ENCODE data around the gene HYDIN.
"Not testable (repeated sequence)": the region's sequence is repeated elsewhere in the genome, so short reads cannot be mapped to it uniquely, and the experiment has no call there.

The HYDIN gene

DNA sequence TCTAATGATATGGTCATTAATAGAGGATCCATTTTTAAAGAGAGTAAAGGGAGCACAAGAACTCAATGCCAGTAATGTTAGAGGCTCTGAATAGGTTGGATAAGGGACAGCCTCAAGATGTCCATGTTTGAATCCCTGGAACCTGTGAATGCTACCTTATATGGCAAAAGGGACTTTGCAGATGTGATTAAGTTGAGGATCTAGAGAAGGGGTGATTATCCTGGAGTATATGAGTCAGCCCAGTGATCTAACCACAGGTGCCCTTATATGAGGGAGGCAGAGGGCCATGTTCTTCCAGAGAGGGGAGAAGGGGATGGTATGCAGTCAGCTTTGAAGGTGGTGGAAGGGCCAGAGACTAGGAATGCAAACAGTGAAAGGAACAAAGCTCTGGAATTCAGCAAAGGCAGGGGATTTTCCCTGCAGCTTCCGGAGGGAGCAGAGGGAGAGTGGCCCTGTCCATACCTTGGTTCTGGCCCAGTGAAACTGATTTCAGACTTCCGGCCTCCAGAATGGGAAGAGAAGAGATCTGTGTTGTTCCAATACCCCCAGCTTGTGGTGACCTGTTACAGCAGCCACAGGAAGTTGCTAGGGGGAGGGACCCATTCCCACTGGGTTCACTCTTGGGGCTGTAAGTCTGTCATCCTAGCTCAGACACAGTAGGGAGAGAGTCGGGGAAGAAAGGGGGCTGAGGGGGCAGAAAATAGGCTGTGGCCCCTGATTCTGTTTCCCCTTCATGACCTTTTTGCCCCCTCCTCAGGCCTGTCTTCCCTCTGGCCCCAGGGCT, 220.9 kb downstream of the HYDIN start:
- DNase-seq (ENCODE audit: low read depth in 2 of 2, low spot score in 1 of 2) = not testable (repeated sequence)

DNA sequence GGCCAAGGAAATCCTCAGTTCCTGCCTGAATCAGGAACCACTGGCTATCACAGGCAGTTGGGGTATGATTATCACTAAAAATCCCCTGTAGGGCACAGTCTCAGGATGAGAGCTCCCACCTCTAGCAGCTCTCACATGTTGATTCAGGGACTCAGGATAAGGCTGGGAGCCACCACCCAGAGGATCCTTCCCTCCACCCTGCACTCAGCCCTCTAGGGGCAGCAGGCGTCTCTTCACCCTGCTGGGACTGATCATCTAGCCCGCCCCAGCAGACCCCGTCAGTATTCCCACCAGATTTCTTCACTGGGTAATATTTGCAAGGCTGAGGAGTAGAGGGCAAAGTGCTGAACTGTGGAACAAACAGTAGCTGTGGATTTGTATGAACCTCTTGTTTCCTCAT, 224.0 kb downstream of the HYDIN start:
- not testable (repeated sequence) for DNase-seq (ENCODE audit: low read depth in 2 of 2, low spot score in 1 of 2)

DNA sequence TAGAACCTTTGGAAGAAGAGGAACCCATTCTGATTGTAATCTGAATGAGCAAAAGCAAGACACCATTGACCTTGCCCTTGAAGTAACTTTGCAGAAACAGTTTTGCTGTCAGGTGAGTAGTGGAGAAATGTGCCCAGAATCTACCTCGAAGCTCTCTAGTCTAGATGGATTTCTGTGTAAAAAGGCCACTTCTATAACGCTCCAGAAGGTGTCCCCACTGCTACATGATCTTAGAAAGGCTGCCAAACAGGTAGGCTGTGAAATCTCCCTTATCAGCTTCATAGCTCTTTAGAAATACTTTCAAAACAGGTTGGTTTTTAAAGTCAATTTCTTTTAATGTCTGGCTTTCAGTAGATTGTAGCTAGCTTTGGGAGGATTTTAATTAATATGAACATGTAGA, 230.8 kb downstream of the HYDIN start:
- not testable (repeated sequence) for DNase-seq (ENCODE audit: low read depth in 2 of 2, low spot score in 1 of 2)

DNA sequence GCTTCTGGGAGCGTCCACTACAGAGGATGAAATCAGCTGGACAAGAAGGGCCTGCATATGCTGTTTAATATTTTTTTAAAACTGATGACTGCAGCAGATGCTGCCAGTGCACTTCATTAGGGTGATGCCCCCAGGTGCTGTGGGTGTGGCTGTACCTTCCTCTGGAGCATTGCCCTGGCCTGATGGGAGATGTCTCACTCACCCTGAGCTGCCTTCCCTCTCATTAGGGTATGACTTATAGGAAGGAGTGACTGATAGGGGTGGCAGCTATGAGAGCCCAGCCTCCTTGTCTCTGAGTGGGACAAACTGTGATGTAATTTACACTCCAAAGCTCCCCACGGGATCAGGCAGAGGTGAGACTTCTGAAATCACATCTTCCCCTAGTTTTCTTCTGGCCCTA, 234.7 kb downstream of the HYDIN start:
- DNase-seq (ENCODE audit: low read depth in 2 of 2, low spot score in 1 of 2) = not testable (repeated sequence)

DNA sequence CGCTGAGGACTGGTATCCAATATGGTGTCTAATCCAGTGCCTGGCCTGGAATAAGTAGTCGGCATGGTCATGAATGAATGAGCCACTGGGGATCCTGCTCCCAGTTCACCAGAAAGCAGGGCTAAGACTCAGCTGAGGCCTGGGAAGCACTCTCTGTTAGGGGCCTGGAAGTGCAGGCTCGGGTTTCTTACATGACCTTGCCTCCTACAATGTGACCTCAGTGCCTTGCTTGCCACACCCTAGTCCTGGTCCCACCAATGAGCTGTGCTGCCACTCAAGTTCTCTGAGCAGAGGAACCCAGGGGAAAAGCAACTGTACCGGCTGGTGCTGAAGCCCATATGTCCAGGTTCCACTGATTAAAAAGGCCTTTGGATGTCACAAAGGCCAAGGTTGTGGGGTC, 238.0 kb downstream of the HYDIN start:
- DNase-seq (ENCODE audit: low read depth in 2 of 2, low spot score in 1 of 2) = not testable (repeated sequence)

DNA sequence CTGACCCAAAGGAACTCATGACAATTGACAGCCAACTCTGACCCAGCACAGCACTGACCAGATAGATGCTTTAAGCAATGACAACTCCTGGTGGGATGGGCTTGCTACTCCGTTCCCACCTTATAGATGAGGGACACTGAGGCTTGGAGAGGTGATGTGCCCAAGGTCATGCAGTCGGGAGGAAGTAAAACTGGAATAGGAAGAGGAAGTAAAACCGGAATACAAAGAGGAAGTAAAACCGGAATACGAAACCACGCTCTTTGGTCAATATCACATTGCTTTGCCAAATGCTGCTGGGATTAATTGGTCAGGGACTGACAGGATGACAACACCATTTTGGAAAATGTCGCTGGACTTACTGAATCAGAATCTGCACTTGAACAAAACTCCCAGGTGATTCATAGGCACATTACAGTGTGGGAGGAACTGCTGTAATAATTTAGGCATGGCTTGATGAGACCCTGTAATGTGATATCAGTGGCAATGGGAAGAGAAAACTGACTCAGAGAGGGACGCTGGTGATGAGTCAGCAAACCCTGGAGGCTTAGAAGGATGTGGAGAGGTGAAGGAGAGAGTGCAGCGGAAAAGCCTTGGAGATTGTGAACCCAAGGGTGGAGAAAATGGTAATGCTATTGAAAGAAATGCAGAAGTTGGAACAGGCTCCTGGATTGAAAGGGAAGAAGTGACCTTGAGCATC, 243.4 kb downstream of the HYDIN start:
- not testable (repeated sequence) for DNase-seq (ENCODE audit: low read depth in 2 of 2, low spot score in 1 of 2)

DNA sequence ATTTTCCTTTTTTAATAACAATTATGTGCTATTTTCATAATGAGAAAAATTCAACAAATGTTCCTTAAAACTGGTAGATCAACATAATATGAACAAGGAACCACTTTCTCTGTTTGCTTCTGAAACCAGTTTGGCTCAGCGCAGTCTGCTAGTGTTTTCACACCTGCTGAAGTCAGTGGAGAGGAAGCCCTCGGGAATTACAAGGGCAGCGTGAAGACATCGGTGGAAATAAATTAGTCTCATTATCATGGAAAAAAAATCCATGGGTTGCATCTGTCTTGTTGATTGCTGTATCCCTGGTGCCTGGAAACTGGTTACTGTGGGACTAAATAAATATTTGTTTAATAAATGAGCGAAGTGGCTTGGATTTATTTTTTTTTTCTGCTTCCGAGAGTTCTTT, 245.8 kb downstream of the HYDIN start:
- not testable (repeated sequence) for DNase-seq (ENCODE audit: low read depth in 2 of 2, low spot score in 1 of 2)

DNA sequence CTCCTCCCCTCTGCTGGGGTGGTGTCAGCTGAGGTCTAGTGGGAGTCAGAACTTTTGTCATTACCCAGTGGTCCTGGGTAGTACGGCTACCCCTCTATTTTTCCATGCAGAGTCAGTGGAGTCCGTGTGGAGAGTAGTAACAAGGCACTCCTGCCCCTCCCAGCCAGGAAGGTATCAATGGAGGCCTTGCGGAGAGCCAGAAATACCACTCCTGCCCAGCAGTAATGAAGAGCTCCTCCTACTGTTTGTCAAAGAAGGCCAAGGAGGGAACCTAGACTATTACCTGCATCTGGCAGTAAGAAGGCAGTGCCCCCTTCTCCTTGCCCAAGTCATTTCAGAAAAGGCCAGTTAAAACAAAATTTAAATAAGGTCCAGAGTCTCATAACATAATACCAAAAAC, 262.2 kb downstream of the HYDIN start:
- not testable (repeated sequence) for DNase-seq (ENCODE audit: low read depth in 2 of 2, low spot score in 1 of 2)

DNA sequence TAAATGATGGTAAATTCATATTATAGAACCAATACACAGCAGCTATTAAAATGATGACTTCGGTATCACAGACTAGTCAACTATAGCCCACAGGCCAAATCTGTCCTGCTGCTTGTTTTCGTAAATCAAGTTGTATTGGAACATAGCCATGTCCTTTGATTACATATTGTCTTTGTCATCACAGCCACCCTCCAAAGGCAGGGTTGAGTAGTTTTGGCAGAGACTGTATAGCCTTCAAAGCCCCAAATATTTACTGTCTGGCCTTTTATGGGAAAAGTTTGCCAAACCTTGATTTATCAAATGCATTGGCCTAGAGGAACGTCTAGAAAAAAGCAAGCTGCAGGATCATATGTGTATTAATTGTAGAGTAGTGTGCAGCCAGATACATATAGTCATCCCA, 270.4 kb downstream of the HYDIN start:
- DNase-seq (ENCODE audit: low read depth in 2 of 2, low spot score in 1 of 2) = not testable (repeated sequence)

DNA sequence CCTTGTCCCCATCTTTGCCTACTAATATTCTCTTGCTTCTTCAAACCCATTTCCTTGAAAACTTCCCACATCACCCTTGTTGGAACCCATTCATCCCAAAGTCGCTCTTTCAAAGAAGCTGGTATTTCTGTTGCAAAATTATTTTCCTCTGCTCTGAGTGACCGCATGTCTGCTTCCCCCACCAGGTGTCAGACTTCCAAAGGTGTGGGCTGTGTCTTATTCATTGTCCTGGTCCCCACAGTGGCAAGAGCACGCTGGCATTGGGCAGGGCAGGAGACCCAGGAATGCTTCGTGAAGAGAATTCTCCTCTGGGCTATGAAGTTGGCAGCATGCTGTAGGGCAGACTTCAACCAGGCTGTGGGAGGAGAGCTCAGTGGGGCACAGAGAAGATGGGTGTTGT, 275.6 kb downstream of the HYDIN start:
- DNase-seq (ENCODE audit: low read depth in 2 of 2, low spot score in 1 of 2) = not testable (repeated sequence)

DNA sequence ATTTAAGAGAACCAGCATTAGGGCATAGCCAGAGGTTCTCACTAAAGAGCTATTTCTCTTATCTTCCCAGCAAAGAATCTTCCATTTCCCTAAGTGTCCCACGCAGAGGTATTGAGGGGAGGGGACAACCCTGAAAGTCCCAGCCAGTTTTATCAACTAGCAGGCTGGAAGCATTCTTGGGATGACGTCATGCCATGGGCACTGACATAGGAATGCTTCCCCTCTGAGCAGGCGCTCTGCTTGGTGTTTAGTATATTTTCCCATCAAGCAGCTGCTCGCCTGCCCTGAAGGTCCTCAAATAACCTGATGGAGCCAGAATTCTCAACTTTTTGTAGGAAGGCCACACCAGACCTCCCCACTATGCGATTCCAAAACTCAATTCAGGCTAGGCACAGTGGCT, 276.7 kb downstream of the HYDIN start:
- DNase-seq (ENCODE audit: low read depth in 2 of 2, low spot score in 1 of 2) = not testable (repeated sequence)

DNA sequence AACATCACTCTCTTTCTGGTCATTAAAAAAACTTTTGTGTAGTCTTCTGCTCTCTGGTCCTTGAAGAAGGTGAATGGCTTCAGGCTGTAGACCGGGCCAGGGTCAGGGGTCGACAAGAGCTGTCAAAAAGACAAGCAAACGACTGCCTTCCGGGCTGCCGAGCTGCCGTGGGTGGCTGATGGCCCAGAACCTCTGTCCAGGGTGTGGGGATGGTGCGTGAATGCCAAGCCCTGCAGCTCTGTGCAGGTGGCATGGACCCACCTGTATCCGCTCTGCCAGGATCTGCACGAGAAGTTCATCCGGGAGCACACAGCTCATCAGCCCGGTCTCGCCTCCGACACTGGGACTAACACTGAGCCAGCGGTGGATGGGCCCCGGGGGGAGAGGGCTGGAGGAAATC, 287.0 kb downstream of the HYDIN start:
- not testable (repeated sequence) for DNase-seq (ENCODE audit: low read depth in 2 of 2, low spot score in 1 of 2)

DNA sequence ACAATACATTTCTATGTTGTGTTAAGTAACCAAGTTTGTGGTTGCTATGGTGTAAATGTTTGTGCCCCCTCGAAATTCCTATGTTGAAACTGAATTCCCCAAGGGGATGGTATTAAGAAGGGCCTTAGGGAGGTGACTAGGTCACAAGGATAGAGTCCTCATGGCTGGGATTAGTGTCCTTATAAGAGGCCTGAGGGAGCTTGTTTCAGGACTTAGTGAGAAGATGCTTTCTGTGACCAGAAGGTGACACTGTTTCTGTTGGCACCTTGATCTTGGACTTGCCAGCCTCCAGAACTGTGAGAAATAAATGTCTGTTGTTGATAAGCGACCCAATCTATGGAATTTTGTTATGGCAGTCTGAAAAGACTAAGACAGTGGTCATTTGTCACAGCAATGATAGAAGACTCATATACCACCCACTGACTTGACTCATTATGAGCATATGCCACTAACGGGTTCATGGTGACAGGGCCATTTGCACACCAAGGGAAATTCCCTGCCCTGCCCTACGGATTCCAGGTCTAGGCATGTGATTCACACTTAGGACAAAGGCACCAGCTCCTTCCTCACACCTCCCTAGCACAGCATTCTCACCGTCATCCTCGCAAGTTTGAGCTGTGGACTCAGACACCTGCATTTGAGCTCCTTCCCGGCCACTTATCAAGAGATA, 290.7 kb downstream of the HYDIN start:
- not testable (repeated sequence) for DNase-seq (ENCODE audit: low read depth in 2 of 2, low spot score in 1 of 2)

DNA sequence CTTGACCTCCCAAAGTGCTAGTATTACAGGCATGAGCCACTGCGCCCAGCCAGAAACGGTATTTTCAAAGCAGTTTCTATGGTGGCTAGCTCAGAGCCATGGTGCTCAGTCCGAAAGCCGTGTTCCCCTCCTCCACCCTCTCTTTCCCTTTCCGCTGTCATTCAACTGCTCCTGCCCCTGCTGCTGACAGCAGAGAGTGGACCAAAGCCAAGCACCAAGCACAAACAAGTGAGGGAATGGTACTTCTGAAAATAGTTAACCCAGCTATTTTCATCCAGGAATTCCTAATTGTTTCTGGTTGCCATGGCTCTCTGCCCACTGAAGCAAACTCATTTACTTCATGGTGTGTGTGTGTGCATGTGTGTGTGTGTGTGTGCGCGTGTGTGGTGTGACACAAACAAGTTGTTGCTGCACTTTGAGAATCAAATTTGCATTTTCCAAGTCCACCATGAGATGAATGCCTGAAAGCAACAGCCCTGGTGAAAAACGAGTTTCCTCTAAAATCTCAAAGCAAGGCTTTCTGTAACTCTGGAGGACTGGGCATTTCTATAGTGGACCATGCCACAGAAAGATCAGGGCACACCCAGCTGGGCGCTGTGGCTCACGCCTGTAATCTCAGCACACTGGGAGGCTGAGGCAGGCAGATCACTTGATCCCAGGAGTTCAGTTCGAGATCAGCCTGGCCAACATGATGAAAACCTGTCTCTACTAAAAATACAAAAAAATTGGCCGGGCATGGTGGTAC, 293.6 kb downstream of the HYDIN start:
- not testable (repeated sequence) for DNase-seq (ENCODE audit: low read depth in 2 of 2, low spot score in 1 of 2)

DNA sequence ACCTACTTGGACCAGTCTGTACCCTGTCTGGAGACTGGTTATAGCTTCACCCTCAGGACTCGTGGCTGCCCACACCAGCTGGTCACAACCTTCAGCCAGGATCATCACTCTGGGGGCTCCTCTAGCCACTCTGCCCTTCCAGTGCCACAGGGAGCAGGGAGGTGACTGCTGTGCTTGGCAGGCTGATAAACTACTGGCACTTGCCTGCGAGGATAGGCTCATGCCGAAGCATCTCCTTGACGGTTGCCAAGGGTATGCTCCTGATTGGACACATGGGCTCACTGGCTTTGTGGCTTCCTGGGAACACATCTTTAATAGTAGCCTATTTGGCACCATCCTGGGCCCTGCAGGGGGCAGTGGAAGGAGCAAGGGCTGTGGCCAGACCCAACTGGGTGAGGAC, 295.2 kb downstream of the HYDIN start:
- not testable (repeated sequence) for DNase-seq (ENCODE audit: low read depth in 2 of 2, low spot score in 1 of 2)

DNA sequence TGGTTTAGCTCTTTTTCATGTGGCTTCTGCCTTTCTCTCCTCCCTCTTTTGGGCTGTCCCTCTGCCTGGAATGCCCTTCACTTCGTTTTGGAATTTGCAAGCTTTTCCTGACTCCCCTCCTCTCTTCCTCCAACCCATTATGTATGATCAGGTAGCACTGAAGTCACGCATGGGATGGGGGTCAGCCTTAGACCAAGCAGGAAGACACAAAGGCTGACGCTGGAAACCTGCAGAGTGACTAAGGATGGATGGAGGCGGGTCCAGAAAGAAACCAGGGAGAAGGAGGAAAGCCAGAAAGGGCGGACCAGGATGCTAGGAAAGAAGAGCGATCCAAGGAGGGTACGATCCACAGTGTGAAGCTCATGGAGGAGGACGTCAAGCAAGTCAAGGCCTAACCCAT, 296.8 kb downstream of the HYDIN start:
- DNase-seq (ENCODE audit: low read depth in 2 of 2, low spot score in 1 of 2) = not testable (repeated sequence)

DNA sequence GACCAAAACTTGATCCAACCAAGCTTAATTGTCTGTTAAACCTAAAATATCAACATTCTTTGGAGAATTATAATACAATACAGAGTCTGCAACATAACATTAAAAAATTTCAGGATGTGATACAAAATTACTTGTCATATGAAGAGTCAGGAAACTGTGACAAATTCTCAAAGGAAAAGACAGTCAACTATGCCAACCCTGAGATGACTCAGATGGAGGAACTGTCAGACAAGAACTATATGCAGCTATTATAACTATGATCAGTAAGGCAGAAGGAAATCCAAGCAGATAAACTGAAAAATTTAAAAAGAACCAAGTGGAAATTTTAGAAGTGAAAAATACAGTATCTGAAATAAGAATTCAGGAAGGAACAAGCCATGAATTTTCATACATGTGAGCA, 299.8 kb downstream of the HYDIN start:
- DNase-seq (ENCODE audit: low read depth in 2 of 2, low spot score in 1 of 2) = not testable (repeated sequence)

DNA sequence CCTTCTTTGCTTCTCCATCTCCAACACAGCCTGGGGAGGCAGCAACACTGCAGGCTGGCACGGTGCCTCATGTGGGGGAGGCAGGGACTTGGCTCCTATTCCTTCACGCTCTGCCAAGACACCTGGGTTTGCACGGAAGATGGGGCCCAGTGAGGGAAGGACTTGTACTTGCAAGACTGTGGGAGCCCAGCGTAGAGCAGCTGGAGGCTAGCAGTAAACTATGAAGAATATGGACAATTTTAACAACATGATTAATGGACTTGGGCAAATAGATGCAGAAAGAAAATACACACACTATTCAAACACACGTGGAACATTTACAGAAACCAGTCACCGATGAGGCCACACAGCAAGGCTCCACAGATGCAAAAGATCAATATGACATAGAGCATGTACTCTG, 308.4 kb downstream of the HYDIN start:
- not testable (repeated sequence) for DNase-seq (ENCODE audit: low read depth in 2 of 2, low spot score in 1 of 2)

DNA sequence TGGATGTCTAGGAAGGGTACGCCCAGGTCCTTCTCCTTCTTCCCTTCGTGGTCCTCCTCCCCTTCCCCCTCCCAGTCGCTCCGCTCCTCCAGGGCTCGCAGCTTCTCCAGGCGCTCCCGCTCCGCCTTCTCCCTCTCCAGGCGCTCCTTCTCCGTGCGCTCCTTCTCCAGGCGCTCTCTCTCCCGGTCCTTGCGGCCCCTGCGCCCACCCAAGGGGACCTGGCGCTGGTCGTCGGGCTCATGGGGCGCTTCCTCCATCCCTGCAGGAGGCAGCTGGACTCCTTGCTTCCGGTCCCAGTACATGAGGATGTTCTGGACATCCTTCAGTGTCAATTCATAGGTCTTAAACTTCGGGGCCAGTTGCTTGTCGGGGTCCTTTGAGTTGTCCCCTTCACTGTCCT, 309.9 kb downstream of the HYDIN start:
- DNase-seq (ENCODE audit: low read depth in 2 of 2, low spot score in 1 of 2) = not testable (repeated sequence)

DNA sequence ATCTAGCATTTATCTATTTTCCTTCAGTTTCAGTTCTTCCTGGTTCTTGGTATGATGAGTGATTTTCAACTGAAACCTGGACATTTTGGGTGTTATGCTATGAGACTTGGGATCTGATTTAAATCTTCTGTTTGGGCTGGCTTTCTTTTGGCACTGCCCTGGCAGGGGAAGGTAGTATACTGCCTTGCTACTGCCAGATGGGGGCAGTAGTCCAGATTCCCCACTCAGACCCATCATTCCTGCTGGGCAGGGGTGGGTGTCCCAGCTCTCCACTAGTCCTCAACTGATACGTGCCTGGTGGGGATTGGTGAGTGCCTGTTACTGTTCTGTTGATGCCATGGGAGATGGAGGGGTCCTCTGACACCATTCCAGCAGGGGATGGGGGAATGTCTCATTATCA, 342.3 kb downstream of the HYDIN start:
- DNase-seq (ENCODE audit: low read depth in 2 of 2, low spot score in 1 of 2) = not testable (repeated sequence)

DNA sequence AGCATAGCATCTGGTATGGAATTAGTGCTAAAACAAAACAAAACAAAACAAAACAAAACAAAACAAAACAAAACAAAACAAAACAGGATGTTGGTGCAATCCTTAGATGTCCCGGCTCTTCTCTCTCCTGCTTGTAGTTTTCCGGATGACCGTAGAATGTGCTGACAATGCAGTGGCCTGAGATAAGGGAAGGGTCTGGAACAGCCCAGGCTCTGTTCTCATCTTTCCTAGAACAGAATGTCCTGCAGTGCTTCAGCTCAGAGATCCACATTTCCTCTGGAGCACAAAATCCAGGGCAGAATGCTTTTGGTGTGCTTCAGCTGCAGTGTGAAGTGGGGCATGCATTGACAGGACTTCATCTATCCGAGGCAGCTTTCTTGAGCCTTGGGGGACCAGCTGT, 345.9 kb downstream of the HYDIN start:
- DNase-seq (ENCODE audit: low read depth in 2 of 2, low spot score in 1 of 2) = not testable (repeated sequence)

All from stimulated activated CD8-positive, alpha-beta memory T cell treated with anti-CD3 and anti-CD28 coated beads, Interleukin-4, amount 100 ng/mL, for 1 hour (primary cell).